Skeletal muscle satellite cell (primary cell): Measurements from ENCODE around the gene UPP2. TPM values are rescaled to one million over a fixed set of nuclear protein-coding genes. Genes with fewer than 3 reads are reported as not detected.

ENCODE experiments used
- H3K27me3 ChIP-seq: 2 replicates; pipeline ENCODE4 v1.7.0; 2013; ENCODE audit warnings: low read length; ENCODE audit not compliant: control insufficient read depth, insufficient read depth
- H3K36me3 ChIP-seq: 2 replicates; pipeline ENCODE4 v1.7.0; 2013; ENCODE audit warnings: mild to moderate bottlenecking, control low read depth, low read length; ENCODE audit not compliant: insufficient read depth
- H3K4me1 ChIP-seq: 2 replicates; pipeline ENCODE4 v1.7.0; 2013; ENCODE audit warnings: low read length; ENCODE audit not compliant: control insufficient read depth, insufficient read depth
- H3K4me2 ChIP-seq: 2 replicates; pipeline ENCODE4 v1.7.0; 2013; ENCODE audit warnings: mild to moderate bottlenecking, low read length
- H3K4me3 ChIP-seq: 2 replicates; pipeline ENCODE4 v1.7.0; 2013; ENCODE audit warnings: low read length
- H3K9ac ChIP-seq: 2 replicates; pipeline ENCODE4 v1.7.0; 2013; ENCODE audit warnings: mild to moderate bottlenecking, low read depth, low read length, moderate library complexity
- H3K9me3 ChIP-seq: replicated peaks from 2 replicates; pipeline ENCODE4 v1.7.0; 2013; ENCODE audit warnings: mild to moderate bottlenecking, control low read depth, low read length
- total RNA-seq: library from RNA; depleted of rRNA; stranded (reverse); fragments of >200 nt; gene quantifications from 2 replicates; pipeline ENCODE4 v1.2.3, GENCODE V29; 2012; rRNA removed

UPP2 gene
- not detected in 2 replicates for total RNA-seq

GRCh38 chr2:158101384-158101926, at the start of gene UPP2:
Gene UPP2, plus strand, starts transcription at chr2:158101876. Its CDS starts 188 bp downstream, at chr2:158102064.
- H3K36me3 ChIP-seq, result no peaks in the 10 kb centered on the region
- no peaks in the 10 kb centered on the region for H3K9me3 ChIP-seq
- no peaks in the 10 kb centered on the region for H3K27me3 ChIP-seq
- no peak within 1 kb of the TSS for H3K9ac ChIP-seq
- no peaks in the 10 kb centered on the region for H3K4me1 ChIP-seq
- H3K4me3 ChIP-seq, result no peak within 1 kb of the TSS
- no peak within 1 kb of the TSS for H3K4me2 ChIP-seq

- no peak overlapping the region for H3K9ac ChIP-seq
- H3K9me3 ChIP-seq, result no peaks in the 10 kb centered on the region
- H3K27me3 ChIP-seq, result peaks cover 12% of the 10 kb centered on the region
- H3K36me3 ChIP-seq, result no peaks in the 10 kb centered on the region
- no peak overlapping the region for H3K4me3 ChIP-seq
- H3K4me2 ChIP-seq, result no peak overlapping the region
- no peaks in the 10 kb centered on the region for H3K4me1 ChIP-seq
These were observed 48.9 kb upstream of the UPP2 start for GRCh38 chr2:158052761-158053160.

GRCh38 chr2:158056875-158057274, 44.8 kb upstream of the UPP2 start:
- Histone ChIP-seq H3K4me2 (no peak overlapping the region), H3K36me3 (no peaks in the 10 kb centered on the region), H3K27me3 (no peaks in the 10 kb centered on the region), H3K9me3 (no peaks in the 10 kb centered on the region), H3K4me3 (no peak overlapping the region), H3K9ac (no peak overlapping the region), H3K4me1 (no peaks in the 10 kb centered on the region)

- Histone ChIP-seq H3K4me1 (no peaks in the 10 kb centered on the region), H3K4me3 (no peak overlapping the region), H3K27me3 (no peaks in the 10 kb centered on the region), H3K4me2 (no peak overlapping the region), H3K9me3 (no peaks in the 10 kb centered on the region), H3K9ac (no peak overlapping the region), H3K36me3 (no peaks in the 10 kb centered on the region)
These were observed 41.4 kb upstream of the UPP2 start for GRCh38 chr2:158060160-158060834.

- Histone ChIP-seq H3K4me3 (no peak overlapping the region), H3K36me3 (no peaks in the 10 kb centered on the region), H3K4me1 (no peaks in the 10 kb centered on the region), H3K4me2 (no peak overlapping the region), H3K9me3 (no peaks in the 10 kb centered on the region), H3K9ac (no peak overlapping the region), H3K27me3 (no peaks in the 10 kb centered on the region)
These were observed 40.7 kb upstream of the UPP2 start for GRCh38 chr2:158060835-158061435.

- H3K4me1 ChIP-seq, result no peaks in the 10 kb centered on the region
- H3K9ac ChIP-seq, result no peak overlapping the region
- no peak overlapping the region for H3K4me3 ChIP-seq
- no peaks in the 10 kb centered on the region for H3K27me3 ChIP-seq
- no peaks in the 10 kb centered on the region for H3K9me3 ChIP-seq
- H3K36me3 ChIP-seq, result no peaks in the 10 kb centered on the region
- H3K4me2 ChIP-seq, result no peak overlapping the region
These were observed 39.9 kb upstream of the UPP2 start for GRCh38 chr2:158061763-158062162.

- Histone ChIP-seq H3K9ac (no peak overlapping the region), H3K4me3 (no peak overlapping the region), H3K4me1 (no peaks in the 10 kb centered on the region), H3K9me3 (no peaks in the 10 kb centered on the region), H3K36me3 (no peaks in the 10 kb centered on the region), H3K4me2 (no peak overlapping the region), H3K27me3 (no peaks in the 10 kb centered on the region)
These were observed 35.5 kb upstream of the UPP2 start for GRCh38 chr2:158066046-158066713.

GRCh38 chr2:158071018-158071417, 30.7 kb upstream of the UPP2 start:
- H3K9ac ChIP-seq, result no peak overlapping the region
- H3K4me2 ChIP-seq, result no peak overlapping the region
- no peaks in the 10 kb centered on the region for H3K4me1 ChIP-seq
- no peak overlapping the region for H3K4me3 ChIP-seq
- H3K36me3 ChIP-seq, result no peaks in the 10 kb centered on the region
- no peaks in the 10 kb centered on the region for H3K27me3 ChIP-seq
- no peaks in the 10 kb centered on the region for H3K9me3 ChIP-seq

- Histone ChIP-seq H3K27me3 (no peaks in the 10 kb centered on the region), H3K4me1 (no peaks in the 10 kb centered on the region), H3K9ac (no peak overlapping the region)
These were observed 29.3 kb upstream of the UPP2 start for GRCh38 chr2:158072361-158072760.

GRCh38 chr2:158079672-158080071, 22.0 kb upstream of the UPP2 start:
- no peaks in the 10 kb centered on the region for H3K9me3 ChIP-seq
- no peaks in the 10 kb centered on the region for H3K36me3 ChIP-seq
- no peak overlapping the region for H3K9ac ChIP-seq
- H3K4me1 ChIP-seq, result no peaks in the 10 kb centered on the region
- no peak overlapping the region for H3K4me2 ChIP-seq
- no peak overlapping the region for H3K4me3 ChIP-seq
- no peaks in the 10 kb centered on the region for H3K27me3 ChIP-seq

More at GRCh38 chr2:158072361-158072760, 29.3 kb upstream of the UPP2 start:
- Histone ChIP-seq H3K36me3 (no peaks in the 10 kb centered on the region), H3K9me3 (no peaks in the 10 kb centered on the region), H3K4me2 (no peak overlapping the region), H3K4me3 (no peak overlapping the region)

GRCh38 chr2:158088093-158088492, 13.6 kb upstream of the UPP2 start:
- Histone ChIP-seq H3K4me2 (no peak overlapping the region), H3K9ac (no peak overlapping the region), H3K4me3 (no peak overlapping the region), H3K4me1 (no peaks in the 10 kb centered on the region), H3K27me3 (no peaks in the 10 kb centered on the region), H3K9me3 (no peaks in the 10 kb centered on the region), H3K36me3 (no peaks in the 10 kb centered on the region)
